ENCODE results near the gene SLC25A29. TPM values are rescaled to one million over a fixed set of nuclear protein-coding genes. Genes with fewer than 3 reads are reported as not detected.

Gene SLC25A29
- total and polyA plus RNA-seq, 2 donors from 2014 or later: 88.5 to 152 TPM

- FAIRE-seq (no peak), DNase-seq (no peak)
- no peak overlapping the region for H3K27ac ChIP-seq (ENCODE audit: low read depth in 2 of 2, low read length in 2 of 2)
- intact Hi-C loops (cut with DNase I): no loop called here
- no peaks in the 10 kb centered on the region for H3K9me3 ChIP-seq (ENCODE audit: control insufficient read depth in 2 of 3, insufficient read depth in 1 of 3, low read length in 3 of 3)
- H3K27me3 ChIP-seq (ENCODE audit: control insufficient read depth, insufficient read depth, low read length): no peaks in the 10 kb centered on the region
- peaks cover 0 to 25% (median 10%) of the 10 kb centered on the region in 3 donors for H3K4me1 ChIP-seq (ENCODE audit: control insufficient read depth in 2 of 3, insufficient read depth in 2 of 3, low read depth in 1 of 3, low read length in 3 of 3)
- H3K4me3 ChIP-seq (ENCODE audit: low read length in 3 of 3): no peak overlapping the region
- H3K9ac ChIP-seq (ENCODE audit: low read length in 3 of 3): no peak overlapping the region
- H3K36me3 ChIP-seq (ENCODE audit: control insufficient read depth in 2 of 3, insufficient read depth in 3 of 3, low read length in 3 of 3): peaks cover 2 to 8% (median 3%) of the 10 kb centered on the region in 3 donors
- TF ChIP-seq CTCF (IDR thresholded peaks at IDR 0.05; ENCODE audit: borderline replicate concordance, extremely low read depth, insufficient read depth): no peak
These were observed 26.7 kb downstream of the SLC25A29 start for GRCh38 chr14:100279563-100279962.

GRCh38 chr14:100279133-100279532, 27.1 kb downstream of the SLC25A29 start:
- Histone ChIP-seq H3K27me3 (ENCODE audit: control insufficient read depth, insufficient read depth, low read length) (no peaks in the 10 kb centered on the region), H3K9me3 (ENCODE audit: control insufficient read depth in 2 of 3, insufficient read depth in 1 of 3, low read length in 3 of 3) (no peaks in the 10 kb centered on the region), H3K9ac (ENCODE audit: low read length in 3 of 3) (no peak overlapping the region), H3K4me3 (ENCODE audit: low read length in 3 of 3) (no peak overlapping the region), H3K27ac (ENCODE audit: low read depth in 2 of 2, low read length in 2 of 2) (no peak overlapping the region), H3K36me3 (ENCODE audit: control insufficient read depth in 2 of 3, insufficient read depth in 3 of 3, low read length in 3 of 3) (peaks cover 3 to 8% (median 4%) of the 10 kb centered on the region in 3 donors), H3K4me1 (ENCODE audit: control insufficient read depth in 2 of 3, insufficient read depth in 2 of 3, low read depth in 1 of 3, low read length in 3 of 3) (peaks cover 0 to 22% (median 10%) of the 10 kb centered on the region in 3 donors)
- TF ChIP-seq CTCF (IDR thresholded peaks at IDR 0.05; ENCODE audit: borderline replicate concordance, extremely low read depth, insufficient read depth): no peak
- DNase-seq: no peak
- intact Hi-C loops (cut with DNase I): no loop called here
- FAIRE-seq: no peak

GRCh38 chr14:100278702-100279101, 27.5 kb downstream of the SLC25A29 start:
- no peaks in the 10 kb centered on the region for H3K27me3 ChIP-seq (ENCODE audit: control insufficient read depth, insufficient read depth, low read length)
- H3K36me3 ChIP-seq (ENCODE audit: control insufficient read depth in 2 of 3, insufficient read depth in 3 of 3, low read length in 3 of 3): peaks cover 3 to 8% (median 4%) of the 10 kb centered on the region in 3 donors
- DNase-seq (no peak), FAIRE-seq (no peak)
- no peak overlapping the region for H3K9ac ChIP-seq (ENCODE audit: low read length in 3 of 3)
- no peak overlapping the region for H3K4me3 ChIP-seq (ENCODE audit: low read length in 3 of 3)
- H3K4me1 ChIP-seq (ENCODE audit: control insufficient read depth in 2 of 3, insufficient read depth in 2 of 3, low read depth in 1 of 3, low read length in 3 of 3): peaks cover 0 to 22% (median 10%) of the 10 kb centered on the region in 3 donors
- H3K27ac ChIP-seq (ENCODE audit: low read depth in 2 of 2, low read length in 2 of 2): no peak overlapping the region
- TF ChIP-seq CTCF (IDR thresholded peaks at IDR 0.05; ENCODE audit: borderline replicate concordance, extremely low read depth, insufficient read depth): no peak
- no peaks in the 10 kb centered on the region for H3K9me3 ChIP-seq (ENCODE audit: control insufficient read depth in 2 of 3, insufficient read depth in 1 of 3, low read length in 3 of 3)
- intact Hi-C loops (cut with DNase I): no loop called here

GRCh38 chr14:100275214-100275613, 31.0 kb downstream of the SLC25A29 start:
- peaks cover 0 to 9% (median 4%) of the 10 kb centered on the region in 3 donors for H3K4me1 ChIP-seq (ENCODE audit: control insufficient read depth in 2 of 3, insufficient read depth in 2 of 3, low read depth in 1 of 3, low read length in 3 of 3)
- no peak overlapping the region for H3K4me3 ChIP-seq (ENCODE audit: low read length in 3 of 3)
- no peaks in the 10 kb centered on the region for H3K27me3 ChIP-seq (ENCODE audit: control insufficient read depth, insufficient read depth, low read length)
- FAIRE-seq (no peak), DNase-seq (no peak)
- H3K27ac ChIP-seq (ENCODE audit: low read depth in 2 of 2, low read length in 2 of 2): no peak overlapping the region
- intact Hi-C loops (cut with DNase I): no loop called here
- H3K9ac ChIP-seq (ENCODE audit: low read length in 3 of 3): no peak overlapping the region
- peaks cover 3 to 8% (median 4%) of the 10 kb centered on the region in 3 donors for H3K36me3 ChIP-seq (ENCODE audit: control insufficient read depth in 2 of 3, insufficient read depth in 3 of 3, low read length in 3 of 3)
- no peak for TF ChIP-seq CTCF (IDR thresholded peaks at IDR 0.05; ENCODE audit: borderline replicate concordance, extremely low read depth, insufficient read depth)
- H3K9me3 ChIP-seq (ENCODE audit: control insufficient read depth in 2 of 3, insufficient read depth in 1 of 3, low read length in 3 of 3): no peaks in the 10 kb centered on the region

All from kidney (tissue), 14 donors.